BLaER1 (cell line): Measurements from ENCODE around the gene APOL1.
"Not testable (repeated sequence)": the region's sequence is repeated elsewhere in the genome, so short reads cannot be mapped to it uniquely, and the experiment has no call there.

Experiments
- H3K27ac ChIP-seq: shearing (Covaris generic); formaldehyde crosslinking; 2 replicates; pipeline ENCODE4 v1.8.1; 2022
- H3K27me3 ChIP-seq: shearing (Covaris generic); formaldehyde crosslinking; 2 replicates; pipeline ENCODE4 v1.8.1; 2022
- H3K36me3 ChIP-seq: shearing (Covaris generic); formaldehyde crosslinking; 2 replicates; pipeline ENCODE4 v1.8.1; 2022
- H3K4me1 ChIP-seq: shearing (Covaris generic); formaldehyde crosslinking; 2 replicates; pipeline ENCODE4 v1.8.1; 2022
- H3K4me2 ChIP-seq: shearing (Covaris generic); formaldehyde crosslinking; 2 replicates; pipeline ENCODE4 v1.8.1; 2022
- H3K4me3 ChIP-seq: shearing (Covaris generic); formaldehyde crosslinking; 2 replicates; pipeline ENCODE4 v1.8.1; 2022
- H3K9ac ChIP-seq: shearing (Covaris generic); formaldehyde crosslinking; 2 replicates; pipeline ENCODE4 v1.8.1; 2022
- H3K9me3 ChIP-seq: shearing (Covaris generic); formaldehyde crosslinking; 2 replicates; pipeline ENCODE4 v1.8.1; 2022
- H4K20me1 ChIP-seq: shearing (Covaris generic); formaldehyde crosslinking; 2 replicates; pipeline ENCODE4 v1.8.1; 2022
- Cebpa-rat ChIP-seq: shearing (Covaris generic); IDR thresholded peaks from 2 replicates; pipeline ENCODE4 v1.8.1; 2022

Gene APOL1

GRCh38 chr22:36284171-36284571, 31.2 kb downstream of the APOL1 start:
- no peak overlapping the region for H3K27ac ChIP-seq
- no peak overlapping the region for H3K4me3 ChIP-seq
- no peak overlapping the region for H3K4me2 ChIP-seq
- H4K20me1 ChIP-seq, result peaks cover 92% of the 10 kb centered on the region
- H3K36me3 ChIP-seq, result peaks cover 100% of the 10 kb centered on the region
- no peak for TF ChIP-seq Cebpa-rat
- H3K27me3 ChIP-seq, result no peaks in the 10 kb centered on the region
- no peaks in the 10 kb centered on the region for H3K9me3 ChIP-seq
- no peak overlapping the region for H3K9ac ChIP-seq
- H3K4me1 ChIP-seq, result peaks cover 45% of the 10 kb centered on the region

- H3K36me3 ChIP-seq, result peaks cover 100% of the 10 kb centered on the region
- H3K4me1 ChIP-seq, result peaks cover 44% of the 10 kb centered on the region
- H3K9me3 ChIP-seq, result no peaks in the 10 kb centered on the region
- no peaks in the 10 kb centered on the region for H3K27me3 ChIP-seq
- H3K4me2 ChIP-seq, result no peak overlapping the region
- no peak overlapping the region for H3K27ac ChIP-seq
- no peak overlapping the region for H3K4me3 ChIP-seq
- no peak overlapping the region for H3K9ac ChIP-seq
- peaks cover 91% of the 10 kb centered on the region for H4K20me1 ChIP-seq
- TF ChIP-seq Cebpa-rat, result no peak
Observed at GRCh38 chr22:36285017-36285416, 32.1 kb downstream of the APOL1 start.

- Histone ChIP-seq H3K27me3 (no peaks in the 10 kb centered on the region), H3K4me3 (no peak overlapping the region), H3K4me1 (peaks cover 41% of the 10 kb centered on the region), H4K20me1 (peaks cover 86% of the 10 kb centered on the region), H3K27ac (0 out of 2 replicates have a peak overlapping the region, but pooled peaks have one; percentile 30), H3K9ac (no peak overlapping the region), H3K9me3 (no peaks in the 10 kb centered on the region; the same call in 1 of the 2 replicates), H3K4me2 (no peak overlapping the region), H3K36me3 (peaks cover 99% of the 10 kb centered on the region)
- no peak for TF ChIP-seq Cebpa-rat
Observed at GRCh38 chr22:36285545-36285944, 32.6 kb downstream of the APOL1 start.

GRCh38 chr22:36286096-36286957, 33.4 kb downstream of the APOL1 start:
- Histone ChIP-seq H3K36me3 (peaks cover 95% of the 10 kb centered on the region), H3K27me3 (no peaks in the 10 kb centered on the region), H3K4me2 (peak overlapping the region; percentile 68), H4K20me1 (peaks cover 79% of the 10 kb centered on the region), H3K4me1 (peaks cover 41% of the 10 kb centered on the region), H3K9me3 (no peaks in the 10 kb centered on the region; the same call in 1 of the 2 replicates), H3K4me3 (no peak overlapping the region), H3K9ac (no peak overlapping the region), H3K27ac (peak overlapping the region; percentile 30; the same call in 1 of the 2 replicates)
- TF ChIP-seq Cebpa-rat, result no peak

- H3K4me1 ChIP-seq, result peaks cover 41% of the 10 kb centered on the region
- 0 out of 2 replicates have a peak overlapping the region, but pooled peaks have one; percentile 11 for H3K4me3 ChIP-seq
- peaks cover 17% of the 10 kb centered on the region for H3K9me3 ChIP-seq
- no peak for TF ChIP-seq Cebpa-rat
- H3K27me3 ChIP-seq, result no peaks in the 10 kb centered on the region; the same call in 1 of the 2 replicates
- H3K36me3 ChIP-seq, result peaks cover 95% of the 10 kb centered on the region
- H4K20me1 ChIP-seq, result peaks cover 77% of the 10 kb centered on the region
- H3K9ac ChIP-seq, result 0 out of 2 replicates have a peak overlapping the region, but pooled peaks have one; percentile 29
- peak overlapping the region; percentile 53; the same call in 1 of the 2 replicates for H3K27ac ChIP-seq
- H3K4me2 ChIP-seq, result peak overlapping the region; percentile 68
Observed at GRCh38 chr22:36287881-36288515, 35.1 kb downstream of the APOL1 start.

GRCh38 chr22:36288571-36289405, 35.9 kb downstream of the APOL1 start:
- Histone ChIP-seq H3K27ac (peak overlapping the region; percentile 53), H3K27me3 (no peaks in the 10 kb centered on the region; the same call in 1 of the 2 replicates), H3K36me3 (peaks cover 95% of the 10 kb centered on the region), H3K9ac (0 out of 2 replicates have a peak overlapping the region, but pooled peaks have one; percentile 1), H3K4me1 (peaks cover 41% of the 10 kb centered on the region), H3K4me3 (0 out of 2 replicates have a peak overlapping the region, but pooled peaks have one; percentile 11), H3K4me2 (peak overlapping the region; percentile 68), H4K20me1 (peaks cover 79% of the 10 kb centered on the region), H3K9me3 (peaks cover 25% of the 10 kb centered on the region)
- no peak for TF ChIP-seq Cebpa-rat

- Histone ChIP-seq H3K4me3 (no peak overlapping the region), H3K4me1 (peaks cover 41% of the 10 kb centered on the region), H4K20me1 (peaks cover 74% of the 10 kb centered on the region), H3K9ac (0 out of 2 replicates have a peak overlapping the region, but pooled peaks have one; percentile 1), H3K9me3 (peaks cover 31% of the 10 kb centered on the region), H3K27ac (peak overlapping the region; percentile 53), H3K36me3 (peaks cover 95% of the 10 kb centered on the region), H3K4me2 (peak overlapping the region; percentile 68), H3K27me3 (no peaks in the 10 kb centered on the region; the same call in 1 of the 2 replicates)
- no peak for TF ChIP-seq Cebpa-rat
Observed at GRCh38 chr22:36289406-36289870, 36.5 kb downstream of the APOL1 start.

- Histone ChIP-seq H4K20me1 (peaks cover 73% of the 10 kb centered on the region), H3K27ac (peak overlapping the region; percentile 53; the same call in 1 of the 2 replicates), H3K9ac (0 out of 2 replicates have a peak overlapping the region, but pooled peaks have one; percentile 1), H3K4me2 (peak overlapping the region; percentile 68), H3K9me3 (peaks cover 36% of the 10 kb centered on the region), H3K4me1 (peaks cover 41% of the 10 kb centered on the region), H3K36me3 (peaks cover 95% of the 10 kb centered on the region)
- H3K4me3 ChIP-seq, H3K27me3 ChIP-seq: not testable (repeated sequence)
Observed at GRCh38 chr22:36289948-36290371, 37.0 kb downstream of the APOL1 start.

- Histone ChIP-seq H3K4me1 (peaks cover 41% of the 10 kb centered on the region), H4K20me1 (peaks cover 70% of the 10 kb centered on the region), H3K36me3 (peaks cover 95% of the 10 kb centered on the region)
Observed at GRCh38 chr22:36290391-36291075, 37.6 kb downstream of the APOL1 start.

More at GRCh38 chr22:36290391-36291075, 37.6 kb downstream of the APOL1 start:
- peaks cover 42% of the 10 kb centered on the region for H3K9me3 ChIP-seq
- not testable (repeated sequence) for H3K9ac ChIP-seq, H3K4me2 ChIP-seq, H3K4me3 ChIP-seq, H3K27me3 ChIP-seq, H3K27ac ChIP-seq
